ENCODE data around the gene ATXN7L3. TPM values are rescaled to one million over a fixed set of nuclear protein-coding genes. Genes with fewer than 3 reads are reported as not detected.

The ATXN7L3 gene
- total RNA-seq, 1 experiment from 2014 or later = 54.5 TPM

GRCh38 chr17:44200478-44201155, 933 bp upstream of the ATXN7L3 start:
- no peak for DNase-seq (ENCODE audit: low spot score)

GRCh38 chr17:44198721-44199552, 747 bp downstream of the ATXN7L3 start:
- no peak for DNase-seq (ENCODE audit: low spot score)

- DNase-seq (ENCODE audit: low spot score) = peak; percentile 74
Observed at GRCh38 chr17:44197980-44198720, 1.5 kb downstream of the ATXN7L3 start.

GRCh38 chr17:44197107-44197506, 2.6 kb downstream of the ATXN7L3 start:
- no peak for DNase-seq (ENCODE audit: low spot score)

GRCh38 chr17:44193326-44194084, 6.2 kb downstream of the ATXN7L3 start:
- no peak for DNase-seq (ENCODE audit: low spot score)

- DNase-seq (ENCODE audit: low spot score) = no peak
Observed at GRCh38 chr17:44192750-44193149, 6.9 kb downstream of the ATXN7L3 start.

GRCh38 chr17:44191941-44192496, 7.7 kb downstream of the ATXN7L3 start:
- DNase-seq (ENCODE audit: low spot score) = no peak

GRCh38 chr17:44191369-44191768, 8.3 kb downstream of the ATXN7L3 start:
- no peak for DNase-seq (ENCODE audit: low spot score)

- DNase-seq (ENCODE audit: low spot score) = no peak
Observed at GRCh38 chr17:44190481-44190880, 9.2 kb downstream of the ATXN7L3 start.

- no peak for DNase-seq (ENCODE audit: low spot score)
Observed at GRCh38 chr17:44188576-44189403, 10.9 kb downstream of the ATXN7L3 start.

- DNase-seq (ENCODE audit: low spot score) = no peak
Observed at GRCh38 chr17:44187131-44187899, 12.4 kb downstream of the ATXN7L3 start.

GRCh38 chr17:44186307-44187130, 13.2 kb downstream of the ATXN7L3 start, which contains the start of gene TMUB2:
Gene TMUB2 (plus strand): TSS chr17:44186972. CDS start chr17:44187709, 737 bp downstream.
- peak; percentile 99 for DNase-seq (ENCODE audit: low spot score)

GRCh38 chr17:44184212-44184810, 15.4 kb downstream of the ATXN7L3 start:
- DNase-seq (ENCODE audit: low spot score) = no peak

GRCh38 chr17:44183024-44183423, 16.7 kb downstream of the ATXN7L3 start:
- DNase-seq (ENCODE audit: low spot score) = no peak

GRCh38 chr17:44178133-44178532, 21.6 kb downstream of the ATXN7L3 start:
- no peak for DNase-seq (ENCODE audit: low spot score)

- DNase-seq (ENCODE audit: low spot score) = no peak
Observed at GRCh38 chr17:44177640-44178039, 22.0 kb downstream of the ATXN7L3 start.

GRCh38 chr17:44176671-44177501, 22.8 kb downstream of the ATXN7L3 start:
- DNase-seq (ENCODE audit: low spot score) = no peak
